ENCODE results near the gene OLFML3.
"Not testable (repeated sequence)": the region's sequence is repeated elsewhere in the genome, so short reads cannot be mapped to it uniquely, and the experiment has no call there.

Gene OLFML3

GRCh38 chr1:113946112-113946511 lies 33.2 kb upstream of the OLFML3 start:
- Histone ChIP-seq H3K9me3 (no peaks in the 10 kb centered on the region), H3K27ac (peak overlapping the region; percentile 81), H3K4me1 (ENCODE audit: control insufficient read depth in 1 of 2, insufficient read depth in 1 of 2, low read depth in 1 of 2, low read length in 1 of 2) (peaks cover 62 to 76% of the 10 kb centered on the region in 2 experiments), H3K4me3 (ENCODE audit: low read depth in 1 of 2, low read length in 1 of 2) (no peak overlapping the region), H3K27me3 (no peaks in the 10 kb centered on the region), H3K36me3 (peaks cover 10% of the 10 kb centered on the region)
- no peak for TF ChIP-seq CTCF (IDR thresholded peaks at IDR 0.05)

- Histone ChIP-seq H3K4me1 (ENCODE audit: control insufficient read depth in 1 of 2, insufficient read depth in 1 of 2, low read depth in 1 of 2, low read length in 1 of 2) (peaks cover 58 to 70% of the 10 kb centered on the region in 2 experiments), H3K9me3 (no peaks in the 10 kb centered on the region), H3K36me3 (peaks cover 3% of the 10 kb centered on the region), H3K4me3 (ENCODE audit: low read depth in 1 of 2, low read length in 1 of 2) (no peak overlapping the region), H3K27ac (peak overlapping the region; percentile 81), H3K27me3 (no peaks in the 10 kb centered on the region)
- TF ChIP-seq CTCF (IDR thresholded peaks at IDR 0.05) = no peak
Measured at GRCh38 chr1:113946678-113947387, 32.4 kb upstream of the OLFML3 start.

GRCh38 chr1:113947388-113948107 lies 31.7 kb upstream of the OLFML3 start:
- no peaks in the 10 kb centered on the region for H3K27me3 ChIP-seq
- no peaks in the 10 kb centered on the region for H3K36me3 ChIP-seq
- H3K4me3 ChIP-seq (ENCODE audit: low read depth in 1 of 2, low read length in 1 of 2) = no peak overlapping the region
- no peak for TF ChIP-seq CTCF (IDR thresholded peaks at IDR 0.05)
- H3K4me1 ChIP-seq (ENCODE audit: control insufficient read depth in 1 of 2, insufficient read depth in 1 of 2, low read depth in 1 of 2, low read length in 1 of 2) = peaks cover 52 to 63% of the 10 kb centered on the region in 2 experiments
- no peaks in the 10 kb centered on the region for H3K9me3 ChIP-seq
- peak overlapping the region; percentile 81 for H3K27ac ChIP-seq

GRCh38 chr1:113948151-113948550 lies 31.1 kb upstream of the OLFML3 start:
- peak overlapping the region; percentile 81 for H3K27ac ChIP-seq
- H3K4me1 ChIP-seq (ENCODE audit: control insufficient read depth in 1 of 2, insufficient read depth in 1 of 2, low read depth in 1 of 2, low read length in 1 of 2) = peaks cover 46 to 57% of the 10 kb centered on the region in 2 experiments
- H3K27me3 ChIP-seq; H3K9me3 ChIP-seq; H3K4me3 ChIP-seq (ENCODE audit: low read depth in 1 of 2, low read length in 1 of 2); H3K36me3 ChIP-seq: not testable (repeated sequence)

GRCh38 chr1:113949007-113949406 lies 30.3 kb upstream of the OLFML3 start:
- H3K36me3 ChIP-seq = peaks cover 1% of the 10 kb centered on the region
- H3K27ac ChIP-seq = peak overlapping the region; percentile 81
- no peak for TF ChIP-seq CTCF (IDR thresholded peaks at IDR 0.05)
- no peak overlapping the region for H3K4me3 ChIP-seq (ENCODE audit: low read depth in 1 of 2, low read length in 1 of 2)
- H3K27me3 ChIP-seq = no peaks in the 10 kb centered on the region
- H3K4me1 ChIP-seq (ENCODE audit: control insufficient read depth in 1 of 2, insufficient read depth in 1 of 2, low read depth in 1 of 2, low read length in 1 of 2) = peaks cover 37 to 49% of the 10 kb centered on the region in 2 experiments
- H3K9me3 ChIP-seq = no peaks in the 10 kb centered on the region

- H3K27me3 ChIP-seq = no peaks in the 10 kb centered on the region
- H3K36me3 ChIP-seq = peaks cover 20% of the 10 kb centered on the region
- no peak overlapping the region for H3K27ac ChIP-seq
- TF ChIP-seq CTCF (IDR thresholded peaks at IDR 0.05) = no peak
- peaks cover 31 to 32% of the 10 kb centered on the region in 2 experiments for H3K4me1 ChIP-seq (ENCODE audit: control insufficient read depth in 1 of 2, insufficient read depth in 1 of 2, low read depth in 1 of 2, low read length in 1 of 2)
- H3K4me3 ChIP-seq (ENCODE audit: low read depth in 1 of 2, low read length in 1 of 2) = no peak overlapping the region
- no peaks in the 10 kb centered on the region for H3K9me3 ChIP-seq
Measured at GRCh38 chr1:113950908-113951307, 28.4 kb upstream of the OLFML3 start.
